Measurements from ENCODE around the gene DENND1B.

DENND1B gene

DNA sequence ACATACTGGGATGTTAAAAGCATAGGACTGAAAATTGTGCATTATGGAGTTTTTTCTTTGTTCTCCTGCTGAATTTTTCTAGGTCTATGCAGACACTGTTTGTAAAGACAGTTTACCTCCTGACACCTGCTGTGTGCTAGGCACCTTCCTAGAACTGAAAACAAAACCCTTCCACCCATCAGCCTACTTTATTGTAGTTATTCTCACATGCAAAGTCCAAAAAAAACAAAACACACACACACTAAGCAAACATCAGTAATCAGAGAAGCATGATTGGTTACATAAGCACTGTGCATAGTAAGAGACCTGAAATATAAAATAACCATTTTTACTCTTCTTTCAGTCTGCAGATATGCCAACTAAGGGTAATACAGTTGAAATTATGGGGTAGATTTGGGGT is 312.1 kb downstream of the DENND1B start:
- no peak for DNase-seq

- DNase-seq: no peak
These were observed 312.7 kb downstream of the DENND1B start for GRCh38 chr1:197462539-197462938.

Data from CD4-positive, alpha-beta T cell treated with Interferon alpha-2 for 1 hour (primary cell).